HG02981 (cell line): ENCODE data around the gene ZNF506.
"Not testable (repeated sequence)": the region's sequence is repeated elsewhere in the genome, so short reads cannot be mapped to it uniquely, and the experiment has no call there.

ENCODE experiments used
- ATAC-seq: cut with Tn5 transposase; IDR thresholded peaks from one replicate; pipeline ENCODE4 v1.9.1; 2021; ENCODE audit warnings: mild to moderate bottlenecking, moderate library complexity; ENCODE audit not compliant: unreplicated experiment

The ZNF506 gene

DNA sequence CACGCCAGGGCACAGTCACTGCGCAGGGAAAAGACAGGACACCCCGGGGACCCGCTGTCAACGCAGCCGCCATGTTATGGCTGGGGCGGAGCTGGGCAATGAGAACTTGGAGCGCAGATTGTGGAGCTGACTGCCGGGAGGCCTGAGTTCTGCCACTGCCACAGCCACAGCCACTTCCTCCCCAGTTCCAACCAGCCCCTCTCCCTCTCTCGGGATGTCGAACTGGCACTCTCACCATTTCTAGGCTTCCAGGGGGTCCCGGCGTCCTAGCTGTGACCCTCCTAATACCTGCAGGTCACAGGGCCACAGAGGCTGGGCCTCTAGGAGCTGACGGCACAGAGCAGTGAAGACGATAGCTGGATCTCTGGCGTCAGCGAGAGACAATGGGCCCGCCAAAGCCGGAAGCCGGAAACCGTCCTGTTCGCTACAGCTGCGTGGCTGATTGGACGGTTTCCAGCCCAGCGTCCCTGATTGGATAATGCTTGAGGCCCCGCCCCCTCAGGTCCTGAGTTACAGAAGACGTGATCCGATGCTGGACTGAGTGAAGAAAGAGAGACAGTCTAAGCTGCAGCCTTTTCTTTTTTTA is at the start of gene ZNF506:
Gene ZNF506, minus strand, starts transcription at position 385 of the 586 bp plus-strand sequence. Its CDS starts 147 bp downstream, at position 238.
- peak; percentile 80 for ATAC-seq

DNA sequence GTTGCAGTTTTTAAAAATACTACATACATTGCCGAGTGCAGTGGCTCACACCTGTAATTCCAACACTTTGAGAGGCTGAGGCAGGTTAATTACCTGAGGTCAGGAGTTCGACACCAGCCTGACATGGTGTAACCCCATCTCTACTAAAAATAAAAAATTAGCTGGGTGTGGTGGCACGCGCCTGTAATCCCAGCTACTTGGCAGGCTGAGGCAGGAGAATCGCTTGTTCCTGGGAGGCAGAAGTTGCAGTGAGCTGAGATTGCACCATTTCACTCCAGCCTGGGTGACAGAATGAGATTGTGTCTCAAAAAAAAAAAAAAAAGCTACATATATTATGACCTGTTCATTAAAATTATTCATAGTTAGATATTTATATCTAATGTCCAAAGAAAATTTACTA is 48.5 kb upstream of the ZNF506 start:
- not testable (repeated sequence) for ATAC-seq

GRCh38 chr19:19866611-19867248 is 45.2 kb upstream of the ZNF506 start:
- no peak for ATAC-seq

- peak; percentile 97 for ATAC-seq
Observed at GRCh38 chr19:19865750-19866610, 44.4 kb upstream of the ZNF506 start, which contains the start of gene ZNF253. Gene ZNF253, plus strand, starts transcription at chr19:19865882. Its CDS starts 115 bp downstream, at chr19:19865997.

GRCh38 chr19:19860756-19861390 is 39.3 kb upstream of the ZNF506 start:
- ATAC-seq = no peak

- no peak for ATAC-seq
Observed at GRCh38 chr19:19858751-19859150, 37.2 kb upstream of the ZNF506 start.

- not testable (repeated sequence) for ATAC-seq
Observed at GRCh38 chr19:19851740-19852139, 30.2 kb upstream of the ZNF506 start.

GRCh38 chr19:19849056-19849455 is 27.5 kb upstream of the ZNF506 start:
- no peak for ATAC-seq

- ATAC-seq = no peak
Observed at GRCh38 chr19:19847781-19848180, 26.2 kb upstream of the ZNF506 start.

GRCh38 chr19:19835560-19836038 is 14.0 kb upstream of the ZNF506 start:
- no peak for ATAC-seq

- no peak for ATAC-seq
Observed at GRCh38 chr19:19826875-19827274, 5.3 kb upstream of the ZNF506 start.

DNA sequence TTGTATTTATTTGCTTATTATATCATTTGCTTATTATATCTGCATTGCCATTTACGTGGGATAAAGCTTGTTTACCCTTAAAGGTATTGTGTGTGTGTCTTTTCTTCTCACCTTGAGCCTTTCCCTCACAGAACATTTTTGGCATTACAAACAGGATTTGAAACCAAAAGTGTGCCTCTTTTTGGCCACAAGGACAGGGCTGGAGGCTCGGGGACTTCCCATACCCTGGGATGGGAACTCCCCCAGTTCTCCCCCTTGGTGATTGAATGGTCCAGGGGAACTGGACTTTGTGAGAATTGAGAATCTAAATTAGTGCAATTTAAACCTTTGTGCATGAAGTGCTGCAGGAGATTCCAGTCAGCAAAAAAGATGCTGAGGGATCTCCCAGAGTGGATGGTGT is 2.4 kb upstream of the ZNF506 start:
- no peak for ATAC-seq

DNA sequence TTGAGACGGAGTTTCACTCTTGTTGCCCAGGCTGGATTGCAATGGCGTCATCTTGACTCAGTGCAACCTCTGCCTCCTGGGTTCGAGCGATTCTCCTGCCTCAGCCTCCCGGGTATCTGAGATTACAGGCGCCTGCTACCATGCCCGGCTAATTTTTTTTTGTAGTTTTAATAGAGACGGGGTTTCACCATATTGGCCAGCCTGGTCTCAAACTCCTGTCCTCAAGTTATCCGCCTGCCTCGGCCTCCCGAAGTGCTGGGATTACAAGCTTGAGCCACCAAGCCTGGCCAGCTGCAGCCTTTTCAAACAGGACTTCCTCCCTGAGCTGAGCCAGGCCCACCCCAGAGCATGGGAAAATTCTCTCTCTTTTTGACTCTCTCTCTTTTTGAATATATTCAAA is 426 bp upstream of the ZNF506 start:
- not testable (repeated sequence) for ATAC-seq

DNA sequence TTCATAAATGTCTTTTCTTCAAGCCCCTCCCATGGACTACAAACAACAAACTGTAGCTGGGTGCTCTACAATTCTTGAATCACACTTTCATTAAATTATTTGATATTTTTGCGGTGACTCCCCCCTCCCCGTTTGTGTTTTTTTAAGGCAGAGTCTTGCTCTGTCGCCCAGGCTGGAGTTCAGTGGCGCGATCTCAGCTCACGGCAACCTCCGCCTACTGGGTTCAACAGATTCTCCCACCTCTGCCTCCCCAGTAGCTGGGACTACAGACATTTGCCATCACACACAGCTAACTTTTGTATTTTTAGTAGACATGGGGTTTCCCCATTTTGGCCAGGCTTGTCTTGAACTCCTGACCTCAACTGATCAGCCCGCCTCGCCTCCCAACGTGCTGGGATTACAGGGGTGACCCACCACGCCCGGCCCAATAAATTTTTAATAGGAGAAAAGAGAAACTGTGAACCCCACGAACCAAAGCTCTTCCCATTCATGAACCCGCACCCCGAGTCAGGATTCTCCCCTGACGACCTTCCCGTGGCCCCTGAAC is 703 bp downstream of the ZNF506 start:
- no peak for ATAC-seq

GRCh38 chr19:19817357-19817756 is 4.2 kb downstream of the ZNF506 start:
- no peak for ATAC-seq

- no peak for ATAC-seq
Observed at GRCh38 chr19:19816679-19817078, 4.9 kb downstream of the ZNF506 start.

GRCh38 chr19:19811999-19812398 is 9.6 kb downstream of the ZNF506 start:
- not testable (repeated sequence) for ATAC-seq

- ATAC-seq = no peak
Observed at GRCh38 chr19:19805480-19805879, 16.1 kb downstream of the ZNF506 start.

GRCh38 chr19:19788015-19788414 is 33.5 kb downstream of the ZNF506 start:
- ATAC-seq = no peak

DNA sequence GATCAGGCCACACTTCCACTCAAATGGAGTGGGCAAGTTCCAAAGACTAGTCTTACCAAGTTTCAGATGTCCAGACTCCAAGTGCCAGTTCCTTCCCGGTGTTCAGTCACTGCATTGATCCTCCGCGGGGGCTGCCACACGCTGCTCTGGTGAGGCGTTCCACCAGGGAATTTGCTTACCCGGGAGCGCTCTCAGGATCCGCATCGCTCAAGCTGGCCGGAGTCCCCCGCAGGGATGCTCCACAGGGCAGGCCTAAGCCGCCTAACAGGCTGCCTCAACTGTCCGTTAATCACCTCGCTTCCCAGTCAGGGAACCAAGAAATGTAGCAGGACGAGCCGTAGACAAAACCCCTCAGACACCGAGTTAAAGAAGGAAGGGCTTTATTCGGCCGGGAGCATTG is 36.1 kb downstream of the ZNF506 start:
- not testable (repeated sequence) for ATAC-seq

DNA sequence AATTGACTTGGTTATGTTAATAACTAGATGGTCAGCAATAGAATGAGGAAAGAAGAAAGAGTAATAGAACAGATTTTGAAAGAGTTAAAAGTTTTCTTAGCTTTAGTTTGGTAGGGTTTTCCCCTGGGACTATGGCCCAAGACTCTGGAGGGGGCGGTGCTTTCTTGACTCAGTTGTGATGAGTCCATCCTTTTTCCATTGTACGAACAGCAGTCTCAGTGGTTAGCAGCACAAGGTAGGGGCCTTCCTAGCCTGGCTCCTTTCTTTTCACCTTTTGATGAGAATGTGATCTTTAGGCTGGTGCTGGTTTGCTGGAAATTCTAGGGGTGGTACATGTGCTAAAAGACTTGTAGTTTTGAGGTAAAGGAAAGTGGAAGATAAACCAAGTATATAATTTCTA is 38.8 kb downstream of the ZNF506 start:
- no peak for ATAC-seq
